Upper lobe of left lung (tissue), 6 donors: ENCODE measurements around the gene FCER2. TPM values are rescaled to one million over a fixed set of nuclear protein-coding genes. Genes with fewer than 3 reads are reported as not detected.

ENCODE experiments used
- ATAC-seq, 2 donors: fragments of 200-7000 bp; cut with Tn5 transposase; one replicate each; pipeline ENCODE4 v1.9.1; 2022; ENCODE audit warnings: mild to moderate bottlenecking in 2 of 2, moderate library complexity in 2 of 2; ENCODE audit not compliant: low FRiP score in 2 of 2
- DNase-seq, 2 donors: peaks; one replicate each; pipeline ENCODE4 v3.0.0-alpha.2; 2019 to 2020
- H3K27ac ChIP-seq, 4 donors: fragments of 200-600 bp; sonication (generic); one replicate each; pipeline ENCODE4 v1.5.1; 2016 to 2019
- H3K27me3 ChIP-seq, 4 donors: fragments of 200-600 bp; sonication (generic); one replicate each; pipeline ENCODE4 v1.5.1; 2017 to 2019
- H3K36me3 ChIP-seq, 4 donors: fragments of 200-600 bp; sonication (generic); one replicate each; pipeline ENCODE4 v1.5.1; 2016 to 2019
- H3K4me1 ChIP-seq, 4 donors: fragments of 200-600 bp; sonication (generic); one replicate each; pipeline ENCODE4 v1.5.1; 2018 to 2019
- H3K4me3 ChIP-seq, 4 donors: fragments of 200-600 bp; sonication (generic); one replicate each; pipeline ENCODE4 v1.5.1; 2017 to 2019; ENCODE audit warnings: mild to moderate bottlenecking in 2 of 4, moderate library complexity in 1 of 4
- H3K9me3 ChIP-seq, 4 donors: fragments of 200-600 bp; sonication (generic); one replicate each; pipeline ENCODE4 v1.5.1; 2018 to 2019
- EP300 ChIP-seq, 4 donors: sonication (generic); formaldehyde crosslinking; IDR thresholded peaks; one replicate each; pipeline ENCODE4 v1.5.1; 2017; ENCODE audit warnings: antibody characterized with exemption in 4 of 4, control low read depth in 2 of 4
- POLR2A ChIP-seq, 4 donors: fragments of 450-650 bp; IDR thresholded peaks; one replicate each; pipeline ENCODE4 v1.5.1; 2016 to 2017; ENCODE audit warnings: antibody characterized with exemption in 4 of 4, mild to moderate bottlenecking in 2 of 4
- POLR2AphosphoS5 ChIP-seq, 2 donors: sonication (generic); formaldehyde crosslinking; IDR thresholded peaks; one replicate each; pipeline ENCODE4 v1.5.1; 2017; ENCODE audit warnings: antibody characterized with exemption in 2 of 2
- WGBS, 2 donors: methylation state at CpG; one replicate each; pipeline ENCODE4 v1.1.5; 2017 to 2018; 5-methylcytosine and 5-hydroxymethylcytosine counted together
- total RNA-seq, 6 donors: library from RNA; depleted of rRNA in 4 of 6; stranded (reverse); fragments of >200 nt in 4 of 6; gene quantifications; one replicate each; pipeline versions ENCODE4 v1.1.0 to v1.2.1, GENCODE V29; 2016 to 2021
- TF ChIP-seq, protein P1 (sequence below), 6 experiments: fragments of 450-650 bp in 4 of 6; fragments of 200-600 bp in 2 of 6; sonication (generic) in 2 of 6; IDR thresholded peaks; one replicate each; pipeline ENCODE4 v1.5.1; 2016 to 2019; ENCODE audit warnings: antibody characterized with exemption in 6 of 6
- donor health status: DM: no; HTN: no; CAD: no; lungs with moderate emphysema.
- donor health status: DM: no; HTN: yes; CAD: no; lungs with severe emphysema.

The FCER2 gene, protein sequence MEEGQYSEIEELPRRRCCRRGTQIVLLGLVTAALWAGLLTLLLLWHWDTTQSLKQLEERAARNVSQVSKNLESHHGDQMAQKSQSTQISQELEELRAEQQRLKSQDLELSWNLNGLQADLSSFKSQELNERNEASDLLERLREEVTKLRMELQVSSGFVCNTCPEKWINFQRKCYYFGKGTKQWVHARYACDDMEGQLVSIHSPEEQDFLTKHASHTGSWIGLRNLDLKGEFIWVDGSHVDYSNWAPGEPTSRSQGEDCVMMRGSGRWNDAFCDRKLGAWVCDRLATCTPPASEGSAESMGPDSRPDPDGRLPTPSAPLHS
- total RNA-seq = 1 to 10 TPM in 1 of 6 donors, under 1 TPM in 1, not detected in 4; 0.83 to 2.9 TPM

DNA sequence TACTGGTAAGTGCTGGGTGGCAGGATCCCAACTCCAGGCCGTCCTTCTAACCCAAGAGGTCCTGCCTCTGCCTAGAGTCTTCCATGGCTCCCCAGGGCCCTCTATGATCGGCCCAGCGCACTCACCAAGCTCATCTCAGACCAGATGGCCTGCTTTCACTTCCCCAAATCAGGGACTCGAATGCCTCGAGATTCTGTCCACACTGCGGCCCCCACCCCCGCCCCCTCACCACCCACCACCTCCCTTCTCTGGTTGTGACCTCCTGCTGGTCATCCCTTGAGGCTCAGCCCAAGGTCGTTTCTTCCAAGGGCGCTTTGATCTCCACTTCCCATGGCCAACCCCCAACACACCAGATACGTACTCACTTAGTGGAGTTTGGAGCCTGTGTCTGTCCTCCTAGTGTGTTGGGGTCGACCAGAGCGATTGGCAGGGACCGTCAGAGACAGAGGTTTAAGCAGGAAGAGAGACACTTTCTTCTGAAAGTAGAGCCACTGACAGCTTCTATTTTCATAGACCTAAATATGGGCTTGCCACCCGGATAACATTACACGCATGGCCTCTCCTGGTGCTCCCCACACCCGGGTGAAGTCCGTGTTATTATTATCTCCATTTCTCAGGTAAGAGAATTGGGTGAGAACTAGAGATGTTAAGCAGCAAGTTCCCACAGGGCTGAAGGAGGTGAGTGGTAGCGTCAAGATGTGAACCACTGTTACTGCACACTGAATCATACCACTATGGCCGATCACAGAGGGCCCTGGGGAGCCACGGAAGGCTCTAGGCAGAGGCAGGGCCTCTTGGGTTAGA, at the start of gene FCER2:
FCER2 (minus strand) TSS at position 478 of the 804 bp plus-strand sequence. CDS start 2,371 bp downstream, outside the sequence.
- ATAC-seq (no peak), DNase-seq (no peak)
- 62 to 63% methylated on average over 19 to 20 of the region's 20 CpGs for WGBS, 2 donors
- Histone ChIP-seq H3K9me3 (no peaks in the 10 kb centered on the region), H3K4me3 (no peak within 1 kb of the TSS), H3K27me3 (peaks cover 0 to 7% (median 2%) of the 10 kb centered on the region in 4 donors), H3K36me3 (no peaks in the 10 kb centered on the region), H3K4me1 (peaks cover 0 to 13% (median 10%) of the 10 kb centered on the region in 4 donors), H3K27ac (no peak within 1 kb of the TSS)
- TF ChIP-seq POLR2AphosphoS5 (IDR thresholded peaks at IDR 0.05) (no peak), EP300 (IDR thresholded peaks at IDR 0.05) (no peak), POLR2A (IDR thresholded peaks at IDR 0.05) (no peak)
- TF ChIP-seq, protein P1, sequence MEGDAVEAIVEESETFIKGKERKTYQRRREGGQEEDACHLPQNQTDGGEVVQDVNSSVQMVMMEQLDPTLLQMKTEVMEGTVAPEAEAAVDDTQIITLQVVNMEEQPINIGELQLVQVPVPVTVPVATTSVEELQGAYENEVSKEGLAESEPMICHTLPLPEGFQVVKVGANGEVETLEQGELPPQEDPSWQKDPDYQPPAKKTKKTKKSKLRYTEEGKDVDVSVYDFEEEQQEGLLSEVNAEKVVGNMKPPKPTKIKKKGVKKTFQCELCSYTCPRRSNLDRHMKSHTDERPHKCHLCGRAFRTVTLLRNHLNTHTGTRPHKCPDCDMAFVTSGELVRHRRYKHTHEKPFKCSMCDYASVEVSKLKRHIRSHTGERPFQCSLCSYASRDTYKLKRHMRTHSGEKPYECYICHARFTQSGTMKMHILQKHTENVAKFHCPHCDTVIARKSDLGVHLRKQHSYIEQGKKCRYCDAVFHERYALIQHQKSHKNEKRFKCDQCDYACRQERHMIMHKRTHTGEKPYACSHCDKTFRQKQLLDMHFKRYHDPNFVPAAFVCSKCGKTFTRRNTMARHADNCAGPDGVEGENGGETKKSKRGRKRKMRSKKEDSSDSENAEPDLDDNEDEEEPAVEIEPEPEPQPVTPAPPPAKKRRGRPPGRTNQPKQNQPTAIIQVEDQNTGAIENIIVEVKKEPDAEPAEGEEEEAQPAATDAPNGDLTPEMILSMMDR (IDR thresholded peaks at IDR 0.05) = no peak

DNA sequence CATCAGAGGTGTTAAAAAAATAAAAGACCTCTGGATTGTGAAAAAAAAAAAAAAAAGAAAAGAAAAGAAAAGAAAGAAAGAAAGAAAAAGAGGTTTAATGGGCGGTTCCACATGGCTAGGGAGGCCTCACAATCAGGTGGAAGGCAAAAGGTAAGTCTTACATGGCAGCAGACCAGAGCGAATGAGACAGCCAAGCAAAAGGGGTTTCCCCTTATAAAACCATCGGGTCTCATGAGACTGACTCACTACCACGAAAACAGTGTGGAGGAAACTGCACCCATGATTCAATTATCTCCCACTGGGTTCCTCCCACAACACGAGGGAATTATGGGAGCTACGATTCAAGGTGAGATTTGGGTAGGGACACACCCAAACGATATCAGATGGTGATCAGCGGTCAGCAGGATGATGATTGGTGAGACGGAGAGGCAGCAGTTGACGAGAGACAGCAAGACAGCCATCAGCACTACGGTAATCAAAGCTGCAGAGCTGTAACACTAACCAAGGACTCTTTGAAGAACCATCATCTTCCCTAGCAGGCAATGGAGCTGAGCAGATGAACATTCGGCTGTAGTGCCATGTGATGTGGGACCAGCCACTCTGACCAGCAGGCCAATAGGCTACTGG, 49.3 kb upstream of the FCER2 start:
- H3K27ac ChIP-seq = no peak overlapping the region
- DNase-seq = no peak
- ATAC-seq = no peak
- no peak overlapping the region for H3K4me3 ChIP-seq
- no peaks in the 10 kb centered on the region for H3K4me1 ChIP-seq
- H3K9me3 ChIP-seq = peaks cover 0 to 5% (median 3%) of the 10 kb centered on the region in 4 donors
- no peak for TF ChIP-seq POLR2AphosphoS5 (IDR thresholded peaks at IDR 0.05)
- no peak for TF ChIP-seq POLR2A (IDR thresholded peaks at IDR 0.05)
- TF ChIP-seq EP300 (IDR thresholded peaks at IDR 0.05) = no peak
- TF ChIP-seq, protein P1 (IDR thresholded peaks at IDR 0.05) = no peak
- H3K36me3 ChIP-seq = no peaks in the 10 kb centered on the region
- H3K27me3 ChIP-seq = no peaks in the 10 kb centered on the region
- WGBS, 2 donors = 71 to 80% methylated on average over 12 of the region's 12 CpGs

DNA sequence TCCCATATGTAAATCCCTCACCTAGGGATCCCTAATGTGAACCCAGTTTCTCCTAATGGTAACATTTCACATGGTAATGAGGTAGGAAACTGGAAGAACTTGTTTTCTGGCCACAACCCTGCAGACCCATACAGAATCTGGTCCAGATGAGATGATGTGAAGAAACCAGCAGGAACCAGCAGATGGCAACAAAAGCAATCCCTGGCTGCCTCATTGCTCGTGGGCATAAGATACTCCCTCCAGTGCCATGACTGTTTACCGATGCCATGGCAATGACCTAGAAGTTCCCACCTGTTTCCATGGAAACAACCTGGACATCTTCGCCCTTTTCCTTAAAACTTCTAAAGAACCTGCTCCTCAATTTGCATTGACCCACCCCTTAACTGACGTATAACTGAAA, 46.8 kb upstream of the FCER2 start:
- DNase-seq (no peak), ATAC-seq (peak in 1 of 2 donors; percentile 36)
- H3K36me3 ChIP-seq = no peaks in the 10 kb centered on the region
- H3K27me3 ChIP-seq = no peaks in the 10 kb centered on the region
- no peak overlapping the region for H3K27ac ChIP-seq
- H3K4me1 ChIP-seq = no peaks in the 10 kb centered on the region
- no peak overlapping the region for H3K4me3 ChIP-seq
- H3K9me3 ChIP-seq = no peaks in the 10 kb centered on the region
- WGBS, 2 donors = 19 to 20% methylated on average over 4 of the region's 4 CpGs
- TF ChIP-seq, protein P1 (IDR thresholded peaks at IDR 0.05) = peak in 2 of 6 experiments; percentile 12 to 16
- no peak for TF ChIP-seq POLR2AphosphoS5 (IDR thresholded peaks at IDR 0.05)

DNA sequence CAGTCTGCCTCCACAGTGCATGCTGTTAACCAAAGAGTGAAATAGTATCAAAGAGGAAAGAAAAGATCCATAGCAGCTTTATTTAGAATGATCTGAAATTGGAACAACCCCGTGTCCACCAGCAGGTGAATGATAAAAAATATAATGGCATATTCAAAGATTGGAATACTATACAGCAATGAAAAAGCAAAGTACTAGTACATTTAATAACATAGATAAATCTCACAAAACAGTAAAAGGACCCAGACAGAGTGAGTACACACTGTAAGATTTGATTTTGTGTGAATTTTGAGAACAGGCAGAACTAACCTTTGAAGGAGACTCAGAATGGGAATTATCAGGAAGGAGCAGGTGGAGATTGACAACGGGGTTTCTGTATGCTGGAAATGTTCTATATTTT, 46.2 kb upstream of the FCER2 start:
- Histone ChIP-seq H3K4me1 (no peaks in the 10 kb centered on the region), H3K4me3 (no peak overlapping the region), H3K36me3 (no peaks in the 10 kb centered on the region), H3K9me3 (no peaks in the 10 kb centered on the region), H3K27ac (no peak overlapping the region), H3K27me3 (no peaks in the 10 kb centered on the region)
- no peak for ATAC-seq
- TF ChIP-seq POLR2AphosphoS5 (IDR thresholded peaks at IDR 0.05) = no peak
- no peak for TF ChIP-seq POLR2A (IDR thresholded peaks at IDR 0.05)
- no peak for DNase-seq
- 74 to 80% methylated on average over 2 of the region's 2 CpGs for WGBS, 2 donors
